ENCODE data around the gene ECE1.

DNA sequence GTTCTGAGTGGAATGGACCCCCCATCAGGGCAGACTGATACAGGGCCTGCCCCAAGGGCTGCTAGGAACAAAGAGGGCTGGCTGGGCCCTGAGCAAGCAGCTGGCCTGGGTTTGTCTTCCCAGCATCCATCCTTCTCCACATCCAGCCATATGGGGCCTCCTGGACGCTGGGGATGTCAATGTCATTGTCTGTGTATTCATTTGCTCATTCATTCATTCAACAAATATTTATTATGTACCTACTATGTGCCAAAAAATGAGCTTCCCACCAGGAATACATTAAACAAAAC is 15.6 kb upstream of the ECE1 start:
- TF ChIP-seq EZH2 (IDR thresholded peaks at IDR 0.05; ENCODE audit: borderline replicate concordance, control insufficient read depth, low read depth, low read length) (no peak), HCFC1 (IDR thresholded peaks at IDR 0.05; ENCODE audit: low read length) (no peak), RBBP5 (conservative IDR thresholded peaks at IDR 0.05) (no peak), WRNIP1 (IDR thresholded peaks at IDR 0.05; ENCODE audit: borderline replicate concordance, low read depth, low read length) (no peak), RB1 (IDR thresholded peaks at IDR 0.05; ENCODE audit: borderline replicate concordance) (no peak), SPI1 (IDR thresholded peaks at IDR 0.05; ENCODE audit: borderline replicate concordance, insufficient read depth, low read depth, low read length) (no peak), EP300 (IDR thresholded peaks at IDR 0.05; ENCODE audit: borderline replicate concordance in 1 of 2, control insufficient read depth in 1 of 2, low read depth in 2 of 2, low read length in 2 of 2) (no peak), RFX5 (IDR thresholded peaks at IDR 0.05; ENCODE audit: low read depth, low read length) (no peak), IRF3 (IDR thresholded peaks at IDR 0.05) (no peak), CREB1 (IDR thresholded peaks at IDR 0.05; ENCODE audit: low read depth) (no peak)
- TF ChIP-seq, protein P1, sequence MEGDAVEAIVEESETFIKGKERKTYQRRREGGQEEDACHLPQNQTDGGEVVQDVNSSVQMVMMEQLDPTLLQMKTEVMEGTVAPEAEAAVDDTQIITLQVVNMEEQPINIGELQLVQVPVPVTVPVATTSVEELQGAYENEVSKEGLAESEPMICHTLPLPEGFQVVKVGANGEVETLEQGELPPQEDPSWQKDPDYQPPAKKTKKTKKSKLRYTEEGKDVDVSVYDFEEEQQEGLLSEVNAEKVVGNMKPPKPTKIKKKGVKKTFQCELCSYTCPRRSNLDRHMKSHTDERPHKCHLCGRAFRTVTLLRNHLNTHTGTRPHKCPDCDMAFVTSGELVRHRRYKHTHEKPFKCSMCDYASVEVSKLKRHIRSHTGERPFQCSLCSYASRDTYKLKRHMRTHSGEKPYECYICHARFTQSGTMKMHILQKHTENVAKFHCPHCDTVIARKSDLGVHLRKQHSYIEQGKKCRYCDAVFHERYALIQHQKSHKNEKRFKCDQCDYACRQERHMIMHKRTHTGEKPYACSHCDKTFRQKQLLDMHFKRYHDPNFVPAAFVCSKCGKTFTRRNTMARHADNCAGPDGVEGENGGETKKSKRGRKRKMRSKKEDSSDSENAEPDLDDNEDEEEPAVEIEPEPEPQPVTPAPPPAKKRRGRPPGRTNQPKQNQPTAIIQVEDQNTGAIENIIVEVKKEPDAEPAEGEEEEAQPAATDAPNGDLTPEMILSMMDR (IDR thresholded peaks at IDR 0.05 in 2 of 3, conservative IDR thresholded peaks at IDR 0.05 in 1 of 3; ENCODE audit: control insufficient read depth in 2 of 3, extremely low read depth in 1 of 3, insufficient read depth in 1 of 3, low read depth in 3 of 3, low read length in 3 of 3), result no peak
- TF ChIP-seq, protein P2, sequence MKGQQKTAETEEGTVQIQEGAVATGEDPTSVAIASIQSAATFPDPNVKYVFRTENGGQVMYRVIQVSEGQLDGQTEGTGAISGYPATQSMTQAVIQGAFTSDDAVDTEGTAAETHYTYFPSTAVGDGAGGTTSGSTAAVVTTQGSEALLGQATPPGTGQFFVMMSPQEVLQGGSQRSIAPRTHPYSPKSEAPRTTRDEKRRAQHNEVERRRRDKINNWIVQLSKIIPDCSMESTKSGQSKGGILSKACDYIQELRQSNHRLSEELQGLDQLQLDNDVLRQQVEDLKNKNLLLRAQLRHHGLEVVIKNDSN (IDR thresholded peaks at IDR 0.05; ENCODE audit: borderline replicate concordance, extremely low read length, insufficient read depth, low read depth, low read length), result no peak

All from GM12878 (cell line).